Mesenchymal stem cell (in vitro differentiated cells and primary cell): ENCODE measurements around the gene MYO18B.

Experiments
- DNase-seq: peaks from one replicate; pipeline ENCODE4 v3.0.0-alpha.2; 2013
- H2AFZ ChIP-seq: one replicate; pipeline ENCODE4 v1.6.1; 2013; ENCODE audit warnings: low read depth, mild to moderate bottlenecking, control low read depth, inconsistent platforms, low read length, moderate library complexity
- H2AK5ac ChIP-seq: 2 replicates; pipeline ENCODE4 v1.6.1; 2013; ENCODE audit warnings: low read length, moderate library complexity, mild to moderate bottlenecking, inconsistent platforms; ENCODE audit not compliant: severe bottlenecking
- H2BK120ac ChIP-seq: one replicate; pipeline ENCODE4 v1.6.1; 2013; ENCODE audit warnings: low read depth, mild to moderate bottlenecking, inconsistent platforms, low read length, moderate library complexity
- H2BK12ac ChIP-seq, 2 experiments: one replicate each; pipeline ENCODE4 v1.6.1; 2013; ENCODE audit warnings: inconsistent platforms in 2 of 2, low read length in 2 of 2, mild to moderate bottlenecking in 2 of 2, moderate library complexity in 2 of 2, control low read depth in 1 of 2
- H2BK15ac ChIP-seq: one replicate; pipeline ENCODE4 v1.6.1; 2013; ENCODE audit warnings: mild to moderate bottlenecking, low read depth, inconsistent platforms; ENCODE audit not compliant: poor library complexity, severe bottlenecking
- H2BK5ac ChIP-seq: 2 replicates; pipeline ENCODE4 v1.6.1; 2013; ENCODE audit warnings: low read depth, mild to moderate bottlenecking, low read length, control low read depth, inconsistent platforms; ENCODE audit not compliant: poor library complexity, severe bottlenecking
- H3K14ac ChIP-seq, 2 experiments: one replicate each; pipeline ENCODE4 v1.6.1; 2013; ENCODE audit warnings: inconsistent platforms in 2 of 2, low read length in 2 of 2, control low read depth in 1 of 2, mild to moderate bottlenecking in 1 of 2, moderate library complexity in 1 of 2
- H3K18ac ChIP-seq, 2 experiments: one replicate each; pipeline ENCODE4 v1.6.1; 2013; ENCODE audit warnings: inconsistent platforms in 2 of 2, low read length in 2 of 2, control low read depth in 1 of 2, low read depth in 1 of 2, mild to moderate bottlenecking in 1 of 2
- H3K23ac ChIP-seq, 2 experiments: one replicate each; pipeline ENCODE4 v1.6.1; 2013; ENCODE audit warnings: inconsistent platforms in 2 of 2, low read length in 2 of 2, mild to moderate bottlenecking in 2 of 2, moderate library complexity in 2 of 2, control low read depth in 1 of 2
- H3K27ac ChIP-seq: 2 replicates; pipeline ENCODE4 v1.5.1; 2013; ENCODE audit warnings: mild to moderate bottlenecking, moderate library complexity, low read length, control low read depth, inconsistent platforms; ENCODE audit not compliant: poor library complexity, severe bottlenecking
- H3K27me3 ChIP-seq, 2 experiments: 2 replicates each; pipeline versions ENCODE4 v1.6.1 to v1.7.0; 2013; ENCODE audit warnings: low read length in 2 of 2, mild to moderate bottlenecking in 2 of 2, moderate library complexity in 2 of 2, control low read depth in 1 of 2, inconsistent platforms in 1 of 2; ENCODE audit not compliant: control insufficient read depth in 1 of 2, insufficient read depth in 1 of 2
- H3K36me3 ChIP-seq, 2 experiments: 2 replicates each; pipeline versions ENCODE4 v1.6.1 to v1.7.0; 2013; ENCODE audit warnings: low read length in 2 of 2, control low read depth in 1 of 2, inconsistent platforms in 1 of 2, low read depth in 1 of 2, mild to moderate bottlenecking in 1 of 2; ENCODE audit not compliant: insufficient read depth in 2 of 2, control insufficient read depth in 1 of 2
- H3K4ac ChIP-seq, 2 experiments: one replicate each; pipeline ENCODE4 v1.6.1; 2013; ENCODE audit warnings: inconsistent platforms in 2 of 2, low read length in 2 of 2, mild to moderate bottlenecking in 2 of 2, moderate library complexity in 2 of 2, control low read depth in 1 of 2, low read depth in 1 of 2
- H3K4me1 ChIP-seq: 2 replicates; pipeline ENCODE4 v1.6.1; 2013; ENCODE audit warnings: low read depth, low read length, control low read depth; ENCODE audit not compliant: control insufficient read depth, insufficient read depth
- H3K4me2 ChIP-seq: 2 replicates; pipeline ENCODE4 v1.6.1; 2013; ENCODE audit warnings: low read length, mild to moderate bottlenecking, inconsistent platforms; ENCODE audit not compliant: poor library complexity, severe bottlenecking
- H3K4me3 ChIP-seq, 2 experiments: 2 replicates each; pipeline versions ENCODE4 v1.5.1 to v1.7.0; 2013; ENCODE audit warnings: low read length in 2 of 2, mild to moderate bottlenecking in 2 of 2, control low read depth in 1 of 2, low read depth in 1 of 2; ENCODE audit not compliant: insufficient read depth in 1 of 2
- H3K79me1 ChIP-seq: replicated peaks from 2 replicates; pipeline ENCODE4 v1.6.1; 2013; ENCODE audit warnings: mild to moderate bottlenecking, control low read depth, low read length, inconsistent platforms; ENCODE audit not compliant: poor library complexity, severe bottlenecking
- H3K9ac ChIP-seq: 2 replicates; pipeline ENCODE4 v1.7.0; 2013; ENCODE audit warnings: mild to moderate bottlenecking, low read length, moderate library complexity
- H3K9me3 ChIP-seq: 2 replicates; pipeline ENCODE4 v1.7.0; 2013; ENCODE audit warnings: mild to moderate bottlenecking, low read length; ENCODE audit not compliant: control insufficient read depth
- H4K8ac ChIP-seq: one replicate; pipeline ENCODE4 v1.6.1; 2013; ENCODE audit warnings: inconsistent platforms, mild to moderate bottlenecking, low read length, moderate library complexity
- H4K91ac ChIP-seq: one replicate; pipeline ENCODE4 v1.6.1; 2013; ENCODE audit warnings: mild to moderate bottlenecking, low read length, inconsistent platforms
- WGBS: methylation state at CpG from one replicate; pipeline ENCODE4 v1.1.7; 2013; ENCODE audit warnings: mixed read lengths; 5-methylcytosine and 5-hydroxymethylcytosine counted together

MYO18B gene

GRCh38 chr22:25898707-25899365, 156.8 kb downstream of the MYO18B start:
- H3K9me3 ChIP-seq = no peaks in the 10 kb centered on the region
- no peaks in the 10 kb centered on the region for H3K36me3 ChIP-seq
- no peaks in the 10 kb centered on the region for H3K79me1 ChIP-seq
- no peak overlapping the region for H4K8ac ChIP-seq
- H2AFZ ChIP-seq = no peak overlapping the region
- no peak overlapping the region for H3K4ac ChIP-seq
- no peak for DNase-seq
- 58% methylated on average over 10 of the region's 11 CpGs for WGBS
- no peak overlapping the region for H2BK12ac ChIP-seq
- peaks cover 0 to 6% of the 10 kb centered on the region in 2 experiments for H3K27me3 ChIP-seq
- H3K18ac ChIP-seq = no peak overlapping the region
- H3K27ac ChIP-seq = no peak overlapping the region
- H2AK5ac ChIP-seq = no peak overlapping the region
- no peak overlapping the region for H4K91ac ChIP-seq
- H2BK15ac ChIP-seq = no peak overlapping the region
- H3K4me3 ChIP-seq = no peak overlapping the region
- no peak overlapping the region for H3K4me2 ChIP-seq
- no peak overlapping the region for H3K23ac ChIP-seq
- no peak overlapping the region for H2BK5ac ChIP-seq
- no peaks in the 10 kb centered on the region for H3K4me1 ChIP-seq
- H2BK120ac ChIP-seq = no peak overlapping the region
- no peak overlapping the region for H3K14ac ChIP-seq
- H3K9ac ChIP-seq = no peak overlapping the region

DNA sequence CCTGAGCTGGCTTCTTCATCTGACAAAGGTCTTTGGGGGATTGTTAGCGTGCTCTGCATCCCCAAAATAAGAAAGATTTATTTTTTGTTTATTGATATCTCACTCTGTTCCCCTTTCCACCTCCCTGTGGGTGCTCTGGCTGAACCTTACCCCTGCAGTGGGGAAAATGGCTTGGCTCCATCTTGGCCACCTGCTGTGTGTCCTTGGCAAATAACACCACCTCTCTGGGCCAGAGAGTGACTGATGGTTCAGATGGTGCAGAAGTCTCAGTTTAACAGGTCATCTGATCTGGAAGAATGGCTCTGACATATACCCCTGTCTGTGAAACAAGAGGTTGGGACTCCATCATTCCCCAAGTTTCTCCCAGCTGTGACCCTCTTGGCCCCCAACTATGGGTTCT, 157.6 kb downstream of the MYO18B start:
- Histone ChIP-seq H3K4me1 (no peaks in the 10 kb centered on the region), H3K36me3 (no peaks in the 10 kb centered on the region), H2BK15ac (no peak overlapping the region), H4K91ac (no peak overlapping the region), H4K8ac (no peak overlapping the region), H3K23ac (no peak overlapping the region), H3K4ac (no peak overlapping the region), H3K9me3 (no peaks in the 10 kb centered on the region), H3K18ac (no peak overlapping the region), H3K27ac (no peak overlapping the region), H3K4me2 (no peak overlapping the region), H2BK12ac (no peak overlapping the region), H3K14ac (no peak overlapping the region), H3K4me3 (no peak overlapping the region), H2AFZ (no peak overlapping the region), H2BK120ac (no peak overlapping the region), H3K9ac (no peak overlapping the region), H2AK5ac (no peak overlapping the region), H3K27me3 (peaks cover 0 to 6% of the 10 kb centered on the region in 2 experiments), H2BK5ac (no peak overlapping the region), H3K79me1 (no peaks in the 10 kb centered on the region)
- WGBS = no CpG with 5 or more reads among the region's 1 CpG
- DNase-seq = no peak

- no peak for DNase-seq
These were observed 158.4 kb downstream of the MYO18B start for GRCh38 chr22:25900390-25900789.

DNA sequence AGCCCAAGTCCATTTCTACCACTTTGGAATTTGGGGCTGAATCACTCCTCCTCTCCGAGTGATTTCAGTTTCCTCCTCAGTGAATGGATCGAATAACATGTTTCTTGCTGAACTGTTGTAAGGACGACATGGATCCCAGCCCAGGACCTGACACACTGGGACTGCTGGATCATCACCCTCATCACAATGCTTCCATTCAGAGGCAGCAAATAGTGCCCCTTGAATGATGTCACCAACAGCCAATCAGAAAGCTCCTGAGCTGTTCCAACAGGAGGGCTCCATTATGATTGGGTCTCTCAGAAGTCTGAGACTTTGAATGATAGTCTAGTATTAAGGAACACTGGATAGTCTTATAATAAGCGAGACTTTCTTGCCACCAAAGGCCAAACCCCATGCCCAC, 158.9 kb downstream of the MYO18B start:
- H3K23ac ChIP-seq = no peak overlapping the region
- no peaks in the 10 kb centered on the region for H3K36me3 ChIP-seq
- H4K8ac ChIP-seq = no peak overlapping the region
- H2BK12ac ChIP-seq = no peak overlapping the region
- no peak overlapping the region for H3K4me3 ChIP-seq
- H3K18ac ChIP-seq = no peak overlapping the region
- DNase-seq = no peak
- no peaks in the 10 kb centered on the region for H3K9me3 ChIP-seq
- no peak overlapping the region for H2AK5ac ChIP-seq
- no peak overlapping the region for H2AFZ ChIP-seq
- no peaks in the 10 kb centered on the region for H3K4me1 ChIP-seq
- no peak overlapping the region for H3K4me2 ChIP-seq
- no peak overlapping the region for H3K4ac ChIP-seq
- no peaks in the 10 kb centered on the region for H3K79me1 ChIP-seq
- no peak overlapping the region for H2BK120ac ChIP-seq
- H2BK15ac ChIP-seq = no peak overlapping the region
- H3K27ac ChIP-seq = no peak overlapping the region
- 87% methylated on average over 4 of the region's 4 CpGs for WGBS
- H2BK5ac ChIP-seq = no peak overlapping the region
- H3K9ac ChIP-seq = no peak overlapping the region
- no peak overlapping the region for H3K14ac ChIP-seq
- peaks cover 0 to 6% of the 10 kb centered on the region in 2 experiments for H3K27me3 ChIP-seq
- H4K91ac ChIP-seq = no peak overlapping the region

More at GRCh38 chr22:25900390-25900789, 158.4 kb downstream of the MYO18B start:
- H2AFZ ChIP-seq = no peak overlapping the region
- H3K23ac ChIP-seq = no peak overlapping the region
- H2BK15ac ChIP-seq = no peak overlapping the region
- no peaks in the 10 kb centered on the region for H3K36me3 ChIP-seq
- no peak overlapping the region for H3K14ac ChIP-seq
- no peak overlapping the region for H2AK5ac ChIP-seq
- H3K4me3 ChIP-seq = no peak overlapping the region
- no peak overlapping the region for H3K27ac ChIP-seq
- no peaks in the 10 kb centered on the region for H3K79me1 ChIP-seq
- H2BK120ac ChIP-seq = no peak overlapping the region
- H3K9ac ChIP-seq = no peak overlapping the region
- H2BK12ac ChIP-seq = no peak overlapping the region
- H3K27me3 ChIP-seq = peaks cover 0 to 6% of the 10 kb centered on the region in 2 experiments
- H3K4me2 ChIP-seq = no peak overlapping the region
- no peak overlapping the region for H4K8ac ChIP-seq
- H3K4ac ChIP-seq = no peak overlapping the region
- no peaks in the 10 kb centered on the region for H3K9me3 ChIP-seq
- H3K18ac ChIP-seq = no peak overlapping the region
- 91% methylated on average over 3 of the region's 3 CpGs for WGBS
- no peaks in the 10 kb centered on the region for H3K4me1 ChIP-seq
- no peak overlapping the region for H4K91ac ChIP-seq
- H2BK5ac ChIP-seq = no peak overlapping the region
